Gastrocnemius medialis (tissue), 4 donors: Measurements from ENCODE around the gene PARD3. TPM values are rescaled to one million over a fixed set of nuclear protein-coding genes. Genes with fewer than 3 reads are reported as not detected.

ENCODE experiments used
- ATAC-seq, 2 donors: fragments of 150-250 bp; one replicate each; pipeline ENCODE4 v1.9.1; 2016
- DNase-seq, 2 donors: peaks; one replicate each; pipeline ENCODE4 v3.0.0-alpha.2; 2019
- H3K27ac ChIP-seq, 4 donors: fragments of 200-600 bp; sonication (generic); 1 replicate in 1 of 4; 2 replicates in 3 of 4; pipeline ENCODE4 v1.5.1; 2016 to 2018; ENCODE audit warnings: mild to moderate bottlenecking in 2 of 4, moderate library complexity in 1 of 4
- H3K27me3 ChIP-seq, 3 donors: fragments of 200-600 bp; sonication (generic) in 2 of 3; 1 replicate in 1 of 3; 2 replicates in 2 of 3; pipeline versions ENCODE4 v1.5.1 to v1.6.0; 2016 to 2019; ENCODE audit warnings: mild to moderate bottlenecking in 1 of 3, moderate library complexity in 1 of 3
- H3K36me3 ChIP-seq, 2 donors: fragments of 200-600 bp; sonication (generic) in 1 of 2; one replicate each; pipeline ENCODE4 v1.5.1; 2017 to 2018
- H3K4me1 ChIP-seq, 2 donors: fragments of 200-600 bp; sonication (generic) in 1 of 2; one replicate each; pipeline ENCODE4 v1.5.1; 2016 to 2017; ENCODE audit warnings: mild to moderate bottlenecking in 2 of 2
- H3K4me3 ChIP-seq, 4 donors: fragments of 200-600 bp; sonication (generic) in 3 of 4; 1 replicate in 1 of 4; 2 replicates in 3 of 4; pipeline ENCODE4 v1.5.1; 2016 to 2019; ENCODE audit warnings: mild to moderate bottlenecking in 2 of 4
- H3K9me3 ChIP-seq, 3 donors: fragments of 200-600 bp; sonication (generic) in 2 of 3; 1 replicate in 1 of 3; 2 replicates in 2 of 3; pipeline ENCODE4 v1.5.1; 2016 to 2019
- CTCF ChIP-seq, 5 experiments: fragments of 450-650 bp in 3 of 5; fragments of 200-600 bp in 2 of 5; sonication (generic) in 2 of 5; IDR thresholded peaks in 4 of 5; conservative IDR thresholded peaks in 1 of 5; 1 replicate in 4 of 5; 2 replicates in 1 of 5; pipeline ENCODE4 v1.5.1; 2016 to 2019; ENCODE audit warnings: antibody characterized with exemption in 5 of 5, mild to moderate bottlenecking in 3 of 5, moderate library complexity in 3 of 5
- POLR2A ChIP-seq, 2 donors: fragments of 450-650 bp; IDR thresholded peaks; one replicate each; pipeline ENCODE4 v1.6.1; 2017; ENCODE audit warnings: antibody characterized with exemption in 2 of 2, mild to moderate bottlenecking in 2 of 2, moderate library complexity in 2 of 2
- in situ Hi-C, 4 donors: fragments of 200-750 bp; cut with MboI; loops; one replicate each; pipeline versions ENCODE4 v1.15.0 to v1.8.0; 2017; ENCODE audit warnings: low sequenced_read_pairs in 4 of 4
- intact Hi-C: fragments of 100-400 bp; cut with DNase I; formaldehyde crosslinking; loops from one replicate; pipeline ENCODE4 v1.15.1; 2023; ENCODE audit warnings: low total_unique reads
- total RNA-seq, 4 donors: library from RNA; depleted of rRNA; stranded (reverse); fragments of >200 nt; gene quantifications; one replicate each; pipeline versions ENCODE4 v1.1.0 to v1.2.3, GENCODE V29; 2016

PARD3 gene
- total RNA-seq, 4 donors from 2014 or later, result 64.6 to 75.8 (median 68.3) TPM

GRCh38 chr10:34607894-34608293, 207.2 kb downstream of the PARD3 start:
- in situ Hi-C loops, result no loop called here
- ATAC-seq (no peak), DNase-seq (no peak)
- Histone ChIP-seq H3K27me3 (no peaks in the 10 kb centered on the region), H3K4me3 (no peak overlapping the region), H3K27ac (no peak overlapping the region), H3K9me3 (no peaks in the 10 kb centered on the region), H3K4me1 (peaks cover 0 to 11% of the 10 kb centered on the region in 2 donors), H3K36me3 (no peaks in the 10 kb centered on the region)
- intact Hi-C loops, result no loop called here
- no peak for TF ChIP-seq CTCF (IDR thresholded peaks at IDR 0.05 in 4 of 5, conservative IDR thresholded peaks at IDR 0.05 in 1 of 5)

- no peak for DNase-seq
- Histone ChIP-seq H3K27me3 (no peaks in the 10 kb centered on the region), H3K9me3 (no peaks in the 10 kb centered on the region), H3K4me1 (peaks cover 0 to 11% of the 10 kb centered on the region in 2 donors), H3K27ac (no peak overlapping the region), H3K36me3 (no peaks in the 10 kb centered on the region), H3K4me3 (no peak overlapping the region)
- ATAC-seq, result no peak
- in situ Hi-C loops (no loop called here), intact Hi-C loops (no loop called here)
- TF ChIP-seq CTCF (IDR thresholded peaks at IDR 0.05 in 4 of 5, conservative IDR thresholded peaks at IDR 0.05 in 1 of 5), result no peak
- no peak for TF ChIP-seq POLR2A (IDR thresholded peaks at IDR 0.05)
These were observed 208.2 kb downstream of the PARD3 start for GRCh38 chr10:34606890-34607289.

- Histone ChIP-seq H3K27me3 (no peaks in the 10 kb centered on the region), H3K4me3 (no peak overlapping the region), H3K4me1 (peaks cover 12 to 15% of the 10 kb centered on the region in 2 donors), H3K27ac (no peak overlapping the region), H3K36me3 (no peaks in the 10 kb centered on the region), H3K9me3 (no peaks in the 10 kb centered on the region)
- in situ Hi-C loops (no loop called here), intact Hi-C loops (no loop called here)
- ATAC-seq (no peak), DNase-seq (no peak)
- TF ChIP-seq POLR2A (IDR thresholded peaks at IDR 0.05) (no peak), CTCF (IDR thresholded peaks at IDR 0.05 in 4 of 5, conservative IDR thresholded peaks at IDR 0.05 in 1 of 5) (no peak)
These were observed 212.6 kb downstream of the PARD3 start for GRCh38 chr10:34602478-34602877.

- ATAC-seq (no peak), DNase-seq (no peak)
- Histone ChIP-seq H3K4me1 (peaks cover 12 to 15% of the 10 kb centered on the region in 2 donors), H3K4me3 (no peak overlapping the region), H3K27ac (no peak overlapping the region), H3K27me3 (no peaks in the 10 kb centered on the region), H3K36me3 (no peaks in the 10 kb centered on the region), H3K9me3 (no peaks in the 10 kb centered on the region)
- TF ChIP-seq POLR2A (IDR thresholded peaks at IDR 0.05) (no peak), CTCF (IDR thresholded peaks at IDR 0.05 in 4 of 5, conservative IDR thresholded peaks at IDR 0.05 in 1 of 5) (no peak)
- intact Hi-C loops, result no loop called here
- in situ Hi-C loops, result no loop called here
These were observed 213.4 kb downstream of the PARD3 start for GRCh38 chr10:34601691-34602090.
